Activated naive CD8-positive, alpha-beta T cell (primary cell): Measurements from ENCODE around the gene HPDL.

Experiments used
- H3K27ac Mint-ChIP-seq: one replicate; pipeline ENCODE4 v1.8.0; 2021; ENCODE audit warnings: mixed read lengths
- H3K27me3 Mint-ChIP-seq: one replicate; pipeline ENCODE4 v1.8.0; 2021; ENCODE audit warnings: mixed read lengths
- H3K36me3 Mint-ChIP-seq: one replicate; pipeline ENCODE4 v1.8.0; 2021; ENCODE audit warnings: mixed read lengths
- H3K4me1 Mint-ChIP-seq: one replicate; pipeline ENCODE4 v1.8.0; 2021; ENCODE audit warnings: low read depth, mixed read lengths
- H3K4me3 Mint-ChIP-seq: one replicate; pipeline ENCODE4 v1.8.0; 2021; ENCODE audit warnings: mild to moderate bottlenecking, mixed read lengths
- H3K9me3 Mint-ChIP-seq: one replicate; pipeline ENCODE4 v1.8.0; 2021; ENCODE audit warnings: low read depth, mixed read lengths

Gene HPDL

DNA sequence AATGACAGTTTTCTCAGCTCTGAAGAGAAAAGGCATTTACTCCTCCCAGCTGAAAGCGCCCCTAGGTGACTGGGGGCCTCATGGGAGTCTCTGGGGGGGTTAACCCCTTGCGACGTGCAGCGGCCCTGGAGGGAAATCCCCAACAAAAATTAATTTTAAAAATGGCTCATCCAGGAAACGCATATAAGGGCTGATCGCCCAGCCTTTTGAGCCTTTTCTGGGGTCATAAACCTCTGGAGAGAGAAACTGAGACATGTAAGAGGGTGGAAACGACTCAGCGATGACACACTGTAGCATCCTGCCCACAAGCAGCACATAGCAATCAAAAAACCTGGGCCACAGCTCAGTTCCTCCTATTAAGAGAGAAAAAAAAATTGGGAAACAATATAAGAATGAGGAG lies 20.4 kb upstream of the HPDL start:
- Mint-ChIP-seq H3K9me3 (no peaks in the 10 kb centered on the region), H3K4me3 (peak overlapping the region; percentile 83), H3K36me3 (no peaks in the 10 kb centered on the region), H3K27me3 (no peaks in the 10 kb centered on the region), H3K4me1 (peaks cover 36% of the 10 kb centered on the region), H3K27ac (peak overlapping the region; percentile 89)

DNA sequence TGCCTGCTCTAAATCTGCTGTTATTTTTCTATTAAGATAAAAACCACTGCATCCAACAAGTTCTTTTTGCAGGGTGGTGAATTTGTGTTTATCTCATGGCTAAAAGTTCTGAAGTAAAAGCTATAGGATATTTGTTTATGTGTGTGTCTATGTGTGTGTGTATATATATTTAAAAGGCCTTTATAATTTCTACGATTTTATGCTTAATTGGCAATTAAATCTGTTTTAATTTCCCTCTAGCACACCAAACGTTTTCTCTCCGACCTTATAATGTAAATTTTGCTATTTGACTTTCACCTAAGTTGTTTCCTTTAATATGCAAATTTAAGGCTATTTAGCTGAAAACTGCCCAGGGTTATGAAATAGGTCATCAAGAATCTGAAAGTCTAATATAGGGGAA lies 19.8 kb upstream of the HPDL start:
- Mint-ChIP-seq H3K4me1 (peaks cover 34% of the 10 kb centered on the region), H3K4me3 (peak overlapping the region; percentile 30), H3K27me3 (no peaks in the 10 kb centered on the region), H3K9me3 (no peaks in the 10 kb centered on the region), H3K36me3 (no peaks in the 10 kb centered on the region), H3K27ac (no peak overlapping the region)

DNA sequence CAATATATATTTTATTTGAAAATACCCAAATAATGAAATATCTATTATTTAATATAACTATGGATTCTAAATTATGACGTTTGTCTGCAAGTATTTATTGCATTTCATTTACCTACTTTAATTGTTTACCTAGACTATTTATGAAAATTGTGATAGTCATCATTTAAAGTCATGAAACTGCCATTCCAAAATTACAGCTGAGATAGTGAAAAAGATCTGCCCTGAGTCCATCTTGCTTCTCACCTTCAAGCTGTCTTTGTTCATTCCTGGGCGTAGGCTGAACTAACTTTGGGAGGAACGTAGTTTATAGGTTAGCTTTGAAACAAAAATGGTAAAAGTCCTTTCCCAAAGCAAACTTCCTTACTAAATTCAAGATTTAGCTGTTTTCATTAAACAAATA lies 12.4 kb upstream of the HPDL start:
- no peaks in the 10 kb centered on the region for H3K36me3 Mint-ChIP-seq
- no peak overlapping the region for H3K4me3 Mint-ChIP-seq
- no peaks in the 10 kb centered on the region for H3K9me3 Mint-ChIP-seq
- H3K4me1 Mint-ChIP-seq: no peaks in the 10 kb centered on the region
- H3K27me3 Mint-ChIP-seq: peaks cover 2% of the 10 kb centered on the region
- no peak overlapping the region for H3K27ac Mint-ChIP-seq

DNA sequence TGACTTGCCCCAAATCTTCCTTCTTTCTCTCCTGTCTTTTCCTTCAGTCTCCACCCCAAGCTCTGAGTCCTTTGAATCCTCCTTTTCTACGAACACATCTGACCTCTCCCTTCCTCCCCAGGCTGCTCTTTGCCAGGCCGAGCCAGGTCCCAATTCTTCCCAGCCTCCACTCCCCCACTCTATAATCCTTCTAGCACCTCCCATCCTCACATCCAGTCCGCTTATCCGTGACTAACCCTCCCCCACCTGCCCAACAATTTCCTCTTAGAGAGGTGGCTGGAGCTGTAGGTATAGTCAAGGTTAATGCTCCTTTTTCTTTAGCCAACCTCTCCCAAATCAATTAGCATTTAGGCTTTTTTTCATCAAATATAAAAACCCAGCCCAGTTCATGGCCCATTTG lies 9.5 kb upstream of the HPDL start:
- Mint-ChIP-seq H3K4me1 (no peaks in the 10 kb centered on the region), H3K27ac (no peak overlapping the region), H3K27me3 (peaks cover 2% of the 10 kb centered on the region), H3K9me3 (no peaks in the 10 kb centered on the region), H3K36me3 (no peaks in the 10 kb centered on the region), H3K4me3 (no peak overlapping the region)

DNA sequence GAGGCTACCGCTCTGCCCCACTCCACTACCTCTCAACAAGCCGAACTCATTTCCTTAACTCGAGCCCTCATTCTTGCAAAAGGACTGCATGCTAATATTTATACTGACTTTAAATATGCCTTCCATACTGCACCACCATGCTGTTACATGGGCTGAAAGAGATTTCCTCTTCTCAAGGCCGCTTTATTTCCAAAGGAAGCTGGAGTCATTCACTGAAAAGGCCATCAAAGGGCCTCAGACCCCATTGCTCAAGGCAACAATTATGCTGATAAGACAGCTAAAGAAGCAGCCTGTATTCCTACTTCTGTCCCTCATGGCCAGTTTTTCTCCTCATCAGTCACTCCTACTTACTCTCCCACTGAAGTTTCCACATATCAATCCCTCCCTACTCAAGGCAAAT lies 6.9 kb upstream of the HPDL start:
- no peaks in the 10 kb centered on the region for H3K27me3 Mint-ChIP-seq
- no peak overlapping the region for H3K27ac Mint-ChIP-seq
- no peaks in the 10 kb centered on the region for H3K4me1 Mint-ChIP-seq

DNA sequence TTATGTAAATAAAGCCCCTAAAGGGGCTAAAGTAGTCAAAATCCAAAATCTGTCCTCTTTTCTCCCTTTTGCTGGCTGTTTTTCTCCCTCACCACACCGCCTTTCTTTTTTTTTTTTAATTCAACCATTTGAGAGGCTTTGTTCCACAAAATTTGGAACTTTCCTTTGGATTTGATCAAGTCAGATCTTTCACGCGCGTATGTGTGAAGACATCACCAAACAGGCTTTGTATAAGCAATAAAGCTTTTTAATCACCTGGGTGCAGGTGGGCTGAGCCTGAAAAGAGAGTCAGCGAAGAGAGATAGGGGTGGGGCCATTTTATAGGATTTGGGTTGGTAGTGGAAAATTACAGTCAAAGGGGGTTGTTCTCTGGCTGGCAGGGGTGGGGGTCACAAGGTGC lies 5.3 kb upstream of the HPDL start:
- Mint-ChIP-seq H3K36me3 (no peaks in the 10 kb centered on the region), H3K27ac (no peak overlapping the region), H3K4me3 (no peak overlapping the region), H3K4me1 (peaks cover 4% of the 10 kb centered on the region), H3K27me3 (no peaks in the 10 kb centered on the region), H3K9me3 (no peaks in the 10 kb centered on the region)

More for the DNA sequence above, 6.9 kb upstream of the HPDL start:
- Mint-ChIP-seq H3K36me3 (no peaks in the 10 kb centered on the region), H3K9me3 (no peaks in the 10 kb centered on the region), H3K4me3 (no peak overlapping the region)

DNA sequence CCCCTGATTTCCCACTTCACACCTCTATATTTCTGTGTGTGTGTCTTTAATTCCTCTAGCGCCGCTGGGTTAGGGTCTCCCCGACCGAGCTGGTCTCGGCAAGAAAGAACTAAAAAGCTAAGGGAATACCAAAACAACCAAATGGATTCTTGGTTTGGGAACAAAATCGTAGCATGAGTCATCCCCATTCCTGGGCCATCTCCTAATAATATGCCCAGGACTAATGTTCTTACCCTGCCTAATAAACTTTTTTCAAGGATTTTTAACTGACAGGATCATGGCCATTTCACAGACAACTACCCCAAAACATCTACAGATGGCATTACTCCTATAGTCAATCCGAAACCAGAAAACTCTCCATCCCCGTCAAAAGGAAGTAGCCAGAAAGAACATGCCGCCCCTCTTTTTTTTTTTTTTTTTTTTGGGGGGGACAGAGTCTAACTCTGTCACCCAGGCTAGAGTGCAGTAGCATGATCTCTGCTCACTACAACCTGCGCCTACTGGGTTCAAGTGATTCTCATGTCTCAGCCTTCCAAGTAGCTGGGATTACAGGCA lies 4.1 kb upstream of the HPDL start:
- H3K9me3 Mint-ChIP-seq: no peaks in the 10 kb centered on the region
- H3K36me3 Mint-ChIP-seq: no peaks in the 10 kb centered on the region
- peaks cover 4% of the 10 kb centered on the region for H3K4me1 Mint-ChIP-seq
- no peak overlapping the region for H3K27ac Mint-ChIP-seq
- no peak overlapping the region for H3K4me3 Mint-ChIP-seq
- no peaks in the 10 kb centered on the region for H3K27me3 Mint-ChIP-seq

DNA sequence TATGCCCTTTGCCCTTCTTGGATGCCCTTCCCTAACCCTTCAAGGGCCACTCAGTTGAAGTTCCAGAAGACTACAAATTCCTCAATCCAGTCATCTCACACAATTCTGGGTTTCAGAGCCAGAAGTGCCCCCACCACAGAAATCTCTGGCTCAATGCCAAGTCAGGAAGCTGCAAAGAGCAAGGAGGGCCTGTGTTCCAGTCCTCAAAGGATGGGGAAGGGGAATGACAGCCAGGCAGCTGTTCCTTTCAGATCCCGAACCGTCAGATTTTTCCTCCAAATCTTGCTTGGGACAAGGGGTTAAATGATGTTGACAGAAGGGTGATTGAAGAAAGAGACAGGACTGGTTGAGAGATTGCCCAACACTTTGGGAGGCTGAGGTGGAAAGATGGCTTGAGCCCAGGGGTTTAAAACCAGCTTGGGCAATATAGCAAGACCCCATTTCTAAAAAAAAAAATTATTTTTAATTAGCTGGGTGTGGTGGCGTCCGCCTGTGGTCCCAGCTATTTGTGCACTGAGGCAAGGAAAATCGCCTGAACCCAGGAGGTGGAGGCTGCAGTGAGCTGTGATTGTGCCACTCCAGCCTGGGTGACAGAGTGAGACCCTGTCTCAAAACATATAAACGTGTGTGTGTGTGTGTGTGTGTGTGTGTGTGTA lies 716 bp upstream of the HPDL start:
- peaks cover 3% of the 10 kb centered on the region for H3K36me3 Mint-ChIP-seq
- no peaks in the 10 kb centered on the region for H3K9me3 Mint-ChIP-seq
- peak overlapping the region; percentile 88 for H3K4me3 Mint-ChIP-seq
- H3K27ac Mint-ChIP-seq: no peak overlapping the region
- no peaks in the 10 kb centered on the region for H3K27me3 Mint-ChIP-seq
- peaks cover 14% of the 10 kb centered on the region for H3K4me1 Mint-ChIP-seq

DNA sequence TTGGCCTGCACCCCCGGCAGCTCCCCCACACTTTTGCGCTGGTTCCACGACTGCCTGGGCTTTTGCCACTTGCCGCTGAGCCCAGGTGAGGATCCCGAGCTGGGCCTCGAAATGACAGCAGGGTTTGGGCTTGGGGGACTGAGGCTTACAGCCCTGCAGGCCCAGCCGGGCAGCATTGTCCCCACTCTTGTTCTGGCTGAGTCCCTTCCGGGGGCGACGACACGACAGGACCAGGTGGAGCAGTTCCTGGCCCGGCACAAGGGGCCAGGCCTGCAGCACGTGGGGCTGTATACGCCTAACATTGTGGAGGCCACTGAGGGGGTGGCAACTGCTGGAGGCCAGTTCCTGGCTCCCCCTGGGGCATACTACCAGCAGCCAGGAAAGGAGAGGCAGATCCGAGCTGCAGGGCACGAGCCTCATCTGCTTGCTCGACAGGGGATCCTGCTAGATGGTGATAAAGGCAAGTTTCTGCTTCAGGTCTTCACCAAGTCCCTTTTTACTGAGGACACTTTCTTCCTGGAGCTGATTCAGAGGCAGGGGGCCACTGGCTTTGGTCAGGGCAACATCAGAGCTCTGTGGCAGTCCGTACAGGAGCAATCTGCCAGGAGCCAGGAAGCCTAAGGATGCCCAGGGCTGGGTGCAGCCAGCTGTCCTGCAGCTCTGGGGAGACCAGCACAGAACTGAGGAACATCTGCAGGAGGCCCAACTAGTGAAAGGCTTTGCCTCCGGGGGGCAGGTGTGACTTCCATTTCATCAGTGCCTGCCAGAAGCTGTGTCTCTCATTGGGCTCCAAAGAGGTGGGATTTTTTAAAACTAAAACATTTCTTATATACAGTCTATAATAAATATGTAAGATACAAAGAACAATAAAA lies 1.2 kb downstream of the HPDL start:
- Mint-ChIP-seq H3K36me3 (peaks cover 3% of the 10 kb centered on the region), H3K9me3 (no peaks in the 10 kb centered on the region), H3K4me3 (peak overlapping the region; percentile 88), H3K27me3 (no peaks in the 10 kb centered on the region), H3K4me1 (peaks cover 14% of the 10 kb centered on the region), H3K27ac (peak overlapping the region; percentile 79)

DNA sequence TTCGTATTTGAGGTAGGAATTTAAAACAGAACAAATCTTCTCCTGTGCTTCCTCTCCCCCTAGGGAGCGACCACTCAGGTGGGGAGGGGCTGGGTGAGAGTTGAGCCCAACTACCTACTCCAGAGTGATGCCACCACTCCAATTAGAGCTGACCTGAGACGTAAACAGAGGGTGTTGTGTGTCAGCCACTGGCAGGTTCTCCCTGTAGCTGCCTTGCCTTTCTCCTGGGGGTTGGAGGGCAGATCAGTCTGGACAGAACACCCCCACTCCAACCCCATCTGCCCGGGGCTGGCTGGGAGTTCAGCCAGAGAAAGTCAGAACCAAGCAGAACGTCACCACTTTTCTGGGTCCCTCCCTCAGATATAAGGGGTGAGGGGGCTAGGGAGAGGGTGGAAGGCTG lies 2.0 kb downstream of the HPDL start:
- peaks cover 14% of the 10 kb centered on the region for H3K4me1 Mint-ChIP-seq
- H3K9me3 Mint-ChIP-seq: no peaks in the 10 kb centered on the region
- peak overlapping the region; percentile 54 for H3K27ac Mint-ChIP-seq
- H3K36me3 Mint-ChIP-seq: peaks cover 3% of the 10 kb centered on the region
- H3K4me3 Mint-ChIP-seq: peak overlapping the region; percentile 88
- H3K27me3 Mint-ChIP-seq: no peaks in the 10 kb centered on the region

DNA sequence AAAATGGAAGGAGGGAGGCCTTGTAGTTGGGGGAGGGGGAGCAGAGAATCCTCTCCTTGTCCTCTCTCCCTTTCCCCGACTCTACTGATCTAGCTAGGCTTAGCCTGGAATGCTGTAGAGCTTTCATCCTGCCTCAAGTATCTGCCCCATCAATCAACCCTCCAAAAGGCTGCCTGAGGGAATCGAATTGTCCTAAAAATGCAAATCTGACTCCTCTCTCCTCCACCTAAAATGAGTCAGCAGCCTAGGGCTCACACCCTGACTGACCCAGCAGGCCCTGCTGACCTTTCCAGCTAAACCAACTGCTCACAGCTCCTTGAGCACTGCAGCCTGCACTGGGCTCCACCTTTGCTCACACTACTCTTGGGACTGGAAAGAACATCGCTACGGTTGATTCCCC lies 2.8 kb downstream of the HPDL start:
- Mint-ChIP-seq H3K27ac (no peak overlapping the region), H3K9me3 (no peaks in the 10 kb centered on the region), H3K27me3 (no peaks in the 10 kb centered on the region), H3K4me1 (peaks cover 17% of the 10 kb centered on the region), H3K36me3 (peaks cover 3% of the 10 kb centered on the region), H3K4me3 (peak overlapping the region; percentile 88)

DNA sequence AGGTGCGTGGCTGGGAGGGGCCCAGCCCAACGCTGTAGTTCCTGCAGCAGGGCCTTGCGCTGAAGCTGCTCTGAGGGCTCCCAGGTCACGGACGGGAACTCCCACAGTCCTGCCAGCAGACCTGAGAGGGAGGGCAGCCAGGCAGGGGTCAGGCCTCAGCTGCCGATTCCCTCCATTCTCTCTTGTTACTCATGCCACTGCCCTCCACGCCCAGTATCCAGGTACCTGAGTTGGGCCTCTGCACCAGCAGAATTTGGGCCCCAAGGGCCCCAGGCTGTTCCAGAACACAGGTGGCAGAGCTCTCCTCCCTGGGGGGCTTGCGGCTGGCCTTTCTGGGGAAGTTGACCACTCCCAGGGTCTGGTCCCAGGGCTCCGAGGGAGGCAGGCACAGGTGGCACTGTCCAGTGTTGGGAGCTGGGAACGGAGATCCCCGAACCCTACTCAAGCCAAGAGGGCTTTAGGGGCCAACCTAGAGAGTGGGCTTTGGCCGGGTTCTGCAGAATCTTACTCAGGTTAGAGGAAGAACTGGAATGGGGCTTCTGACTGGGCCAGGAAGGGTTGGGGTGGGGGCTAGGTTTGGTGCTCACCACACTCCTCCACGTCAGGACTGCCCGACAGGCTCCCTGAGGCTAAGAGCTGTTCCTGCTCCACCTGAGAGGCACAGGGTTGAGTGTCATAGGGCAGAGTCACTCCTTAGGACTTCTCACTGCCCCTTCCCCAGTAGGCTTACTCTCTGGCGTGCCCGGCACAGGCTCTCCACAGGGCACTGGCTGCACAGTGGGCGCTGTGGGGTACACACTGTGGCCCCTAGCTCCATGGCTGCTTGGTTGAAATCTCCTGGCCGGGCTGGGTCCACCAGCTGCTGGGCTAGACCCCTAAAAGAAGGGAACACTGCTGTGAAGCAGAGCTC lies 5.0 kb downstream of the HPDL start:
- Mint-ChIP-seq H3K4me3 (no peak overlapping the region), H3K36me3 (peaks cover 3% of the 10 kb centered on the region), H3K27ac (no peak overlapping the region), H3K27me3 (no peaks in the 10 kb centered on the region), H3K4me1 (peaks cover 26% of the 10 kb centered on the region), H3K9me3 (no peaks in the 10 kb centered on the region)

DNA sequence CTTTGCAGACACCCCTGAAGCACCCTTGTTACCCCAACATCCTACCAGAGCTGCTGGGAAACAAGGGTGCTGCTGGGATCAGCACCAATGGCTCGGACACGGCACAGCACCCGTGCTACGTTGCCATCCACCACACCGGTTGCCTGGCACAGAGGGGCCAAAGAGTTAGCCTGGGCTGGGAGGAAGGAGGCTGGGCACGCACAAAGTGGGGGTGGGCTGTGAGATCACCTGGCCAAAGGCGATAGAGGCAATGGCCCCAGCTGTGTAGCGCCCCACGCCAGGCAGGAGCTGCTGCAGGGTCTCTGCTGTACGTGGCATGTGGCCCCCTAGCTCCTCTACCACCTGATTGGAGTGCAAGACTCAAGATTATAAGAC lies 5.6 kb downstream of the HPDL start:
- H3K4me3 Mint-ChIP-seq: no peak overlapping the region
- H3K9me3 Mint-ChIP-seq: no peaks in the 10 kb centered on the region
- H3K27ac Mint-ChIP-seq: no peak overlapping the region
- peaks cover 27% of the 10 kb centered on the region for H3K4me1 Mint-ChIP-seq
- H3K36me3 Mint-ChIP-seq: peaks cover 3% of the 10 kb centered on the region
- H3K27me3 Mint-ChIP-seq: no peaks in the 10 kb centered on the region

DNA sequence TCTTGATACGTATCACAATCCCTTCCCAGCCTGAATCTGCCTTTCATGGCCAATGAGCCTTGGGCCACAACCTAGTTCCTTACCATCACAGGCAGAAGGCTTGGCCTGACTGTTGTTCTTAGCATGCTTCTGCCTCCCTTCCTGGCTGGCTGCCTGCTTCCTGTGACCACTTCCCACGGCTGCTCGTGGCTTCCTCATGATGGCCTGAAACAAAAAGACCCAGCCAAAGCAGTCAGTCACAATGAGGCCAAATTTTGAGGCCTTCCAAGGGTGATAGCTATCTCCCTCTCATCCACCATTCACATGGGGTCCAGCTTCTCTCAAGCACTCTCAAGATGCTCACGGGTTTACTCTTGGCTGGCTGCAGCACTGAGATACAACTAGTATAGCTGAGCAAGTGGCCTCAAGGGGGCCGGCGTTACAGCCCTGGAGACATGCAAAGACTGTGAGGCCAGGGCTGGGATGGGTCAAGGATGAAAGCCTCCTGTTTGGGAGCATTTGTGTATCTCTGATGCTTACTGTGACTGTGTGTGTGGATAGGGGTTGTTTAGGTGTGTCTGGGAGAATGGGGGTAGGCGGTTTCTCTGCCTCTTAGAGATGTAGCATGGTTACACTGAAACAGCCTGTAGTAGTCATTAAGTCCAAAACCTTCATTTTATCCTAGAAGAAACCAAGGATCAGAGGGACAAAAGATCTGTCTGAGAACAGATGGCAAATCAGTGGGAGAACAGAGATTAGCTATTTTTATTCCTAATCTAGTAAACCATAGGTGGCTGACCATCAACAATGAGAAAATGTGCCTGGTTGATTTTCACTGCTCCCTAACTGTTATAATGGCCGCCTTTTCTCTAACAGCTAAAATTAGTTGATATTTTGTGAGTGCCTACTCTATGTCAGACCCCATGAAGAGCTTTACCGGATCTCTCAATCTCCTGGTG lies 7.9 kb downstream of the HPDL start:
- Mint-ChIP-seq H3K27ac (peak overlapping the region; percentile 42), H3K4me1 (peaks cover 35% of the 10 kb centered on the region), H3K27me3 (no peaks in the 10 kb centered on the region), H3K4me3 (no peak overlapping the region), H3K9me3 (no peaks in the 10 kb centered on the region), H3K36me3 (peaks cover 5% of the 10 kb centered on the region)
